Astrocyte (in vitro differentiated cells and primary cell): Measurements from ENCODE around the gene ARHGAP21. TPM values are rescaled to one million over a fixed set of nuclear protein-coding genes. Genes with fewer than 3 reads are reported as not detected.

ENCODE experiments used
- DNase-seq: peaks from one replicate; pipeline ENCODE4 v3.0.0-alpha.2; 2010; ENCODE audit warnings: low read depth
- FAIRE-seq: peaks from 2 replicates; lab custom pipeline; 2011; peaks lifted over from hg19 to GRCh38; lab: Jason Lieb, UNC
- H2AFZ ChIP-seq: 2 replicates; pipeline ENCODE4 v1.6.0; 2012; ENCODE audit warnings: low read depth, low read length, inconsistent platforms
- H3K27ac ChIP-seq: 2 replicates; pipeline ENCODE4 v1.5.1; 2011; ENCODE audit warnings: low read depth, low read length, inconsistent platforms
- H3K27me3 ChIP-seq: 2 replicates; pipeline ENCODE4 v1.6.0; 2011; ENCODE audit warnings: low read length, inconsistent platforms; ENCODE audit not compliant: insufficient read depth
- H3K36me3 ChIP-seq: 2 replicates; pipeline ENCODE4 v1.5.1; 2011; ENCODE audit warnings: low read length, inconsistent platforms; ENCODE audit not compliant: insufficient read depth
- H3K4me1 ChIP-seq: 2 replicates; pipeline ENCODE4 v1.5.1; 2011; ENCODE audit warnings: low read length, inconsistent platforms; ENCODE audit not compliant: insufficient read depth
- H3K4me2 ChIP-seq: 2 replicates; pipeline ENCODE4 v1.6.0; 2012; ENCODE audit warnings: low read length, inconsistent platforms
- H3K4me3 ChIP-seq: 2 replicates; pipeline ENCODE4 v1.5.1; 2011; ENCODE audit warnings: low read depth, mild to moderate bottlenecking, low read length, inconsistent platforms; ENCODE audit not compliant: insufficient read depth
- H3K79me2 ChIP-seq: 2 replicates; pipeline ENCODE4 v1.6.0; 2012; ENCODE audit warnings: mild to moderate bottlenecking, low read length, inconsistent platforms; ENCODE audit not compliant: insufficient read depth
- H3K9ac ChIP-seq: 2 replicates; pipeline ENCODE4 v1.6.0; 2012; ENCODE audit warnings: mild to moderate bottlenecking, low read length, inconsistent platforms
- H3K9me3 ChIP-seq: 2 replicates; pipeline ENCODE4 v1.5.1; 2012; ENCODE audit warnings: low read depth, mild to moderate bottlenecking, low read length, inconsistent platforms; ENCODE audit not compliant: insufficient read depth
- H4K20me1 ChIP-seq: 2 replicates; pipeline ENCODE4 v1.6.0; 2012; ENCODE audit warnings: low read length, inconsistent platforms; ENCODE audit not compliant: insufficient read depth
- H3K27ac Mint-ChIP-seq: one replicate; pipeline ENCODE4 v1.8.0; 2021; ENCODE audit warnings: mild to moderate bottlenecking, mixed read lengths; ENCODE audit not compliant: unreplicated experiment
- H3K27me3 Mint-ChIP-seq: one replicate; pipeline ENCODE4 v1.8.0; 2021; ENCODE audit warnings: low read depth, mixed read lengths; ENCODE audit not compliant: unreplicated experiment
- H3K36me3 Mint-ChIP-seq: one replicate; pipeline ENCODE4 v1.8.0; 2021; ENCODE audit warnings: low read depth, mixed read lengths; ENCODE audit not compliant: unreplicated experiment
- H3K4me1 Mint-ChIP-seq: one replicate; pipeline ENCODE4 v1.8.0; 2021; ENCODE audit warnings: low read depth, mixed read lengths; ENCODE audit not compliant: unreplicated experiment
- H3K4me3 Mint-ChIP-seq: one replicate; pipeline ENCODE4 v1.8.0; 2021; ENCODE audit warnings: mild to moderate bottlenecking, moderate library complexity, mixed read lengths; ENCODE audit not compliant: unreplicated experiment
- H3K9me3 Mint-ChIP-seq: one replicate; pipeline ENCODE4 v1.8.0; 2021; ENCODE audit warnings: mild to moderate bottlenecking, mixed read lengths; ENCODE audit not compliant: unreplicated experiment
- CTCF ChIP-seq: IDR thresholded peaks from 2 replicates; pipeline ENCODE4 v1.5.1; 2011; ENCODE audit warnings: low read depth, mild to moderate bottlenecking, inconsistent platforms, low read length, moderate library complexity; ENCODE audit not compliant: insufficient read depth
- EZH2 ChIP-seq: IDR thresholded peaks from 2 replicates; pipeline ENCODE4 v1.6.1; 2012; ENCODE audit warnings: mild to moderate bottlenecking, low read length, inconsistent platforms; ENCODE audit not compliant: insufficient read depth
- total RNA-seq: library from RNA; stranded (reverse); gene quantifications from 2 replicates; pipeline ENCODE4 v1.2.1, GENCODE V29; 2021

The ARHGAP21 gene
- total RNA-seq, 1 donor from 2014 or later: 107 TPM

GRCh38 chr10:24721229-24722106 is 2.2 kb downstream of the ARHGAP21 start:
- peaks cover 61% of the 10 kb centered on the region for H3K79me2 ChIP-seq
- no peak overlapping the region for H3K4me3 Mint-ChIP-seq

GRCh38 chr10:24720096-24720495 is 3.6 kb downstream of the ARHGAP21 start:
- no peaks in the 10 kb centered on the region for H3K27me3 Mint-ChIP-seq
- Histone ChIP-seq H3K4me1 (peaks cover 40% of the 10 kb centered on the region), H2AFZ (no peak overlapping the region), H4K20me1 (peaks cover 68% of the 10 kb centered on the region), H3K4me2 (peak overlapping the region; percentile 99), H3K9ac (peak overlapping the region; percentile 94), H3K27ac (no peak overlapping the region), H3K27me3 (no peaks in the 10 kb centered on the region), H3K4me3 (peak overlapping the region; percentile 67), H3K9me3 (no peaks in the 10 kb centered on the region), H3K79me2 (peaks cover 75% of the 10 kb centered on the region), H3K36me3 (no peaks in the 10 kb centered on the region)
- H3K27ac Mint-ChIP-seq: no peak overlapping the region
- H3K4me3 Mint-ChIP-seq: no peak overlapping the region
- TF ChIP-seq EZH2: no peak
- H3K4me1 Mint-ChIP-seq: no peaks in the 10 kb centered on the region
- peaks cover 11% of the 10 kb centered on the region for H3K36me3 Mint-ChIP-seq
- H3K9me3 Mint-ChIP-seq: no peaks in the 10 kb centered on the region
- DNase-seq (no peak), FAIRE-seq (no peak)

More at GRCh38 chr10:24721229-24722106, 2.2 kb downstream of the ARHGAP21 start:
- Mint-ChIP-seq H3K27me3 (no peaks in the 10 kb centered on the region), H3K9me3 (no peaks in the 10 kb centered on the region), H3K4me1 (no peaks in the 10 kb centered on the region), H3K27ac (peak overlapping the region; percentile 86), H3K36me3 (peaks cover 11% of the 10 kb centered on the region)
- peak overlapping the region; percentile 94 for H3K9ac ChIP-seq
- no peaks in the 10 kb centered on the region for H3K9me3 ChIP-seq
- peaks cover 60% of the 10 kb centered on the region for H4K20me1 ChIP-seq
- H3K4me1 ChIP-seq: peaks cover 40% of the 10 kb centered on the region
- H2AFZ ChIP-seq: peak overlapping the region; percentile 3
- no peaks in the 10 kb centered on the region for H3K27me3 ChIP-seq
- no peak for FAIRE-seq
- H3K4me2 ChIP-seq: peak overlapping the region; percentile 99
- H3K27ac ChIP-seq: peak overlapping the region; percentile 90
- TF ChIP-seq EZH2 (no peak), CTCF (no peak)
- peak overlapping the region; percentile 67 for H3K4me3 ChIP-seq
- no peak for DNase-seq
- no peaks in the 10 kb centered on the region for H3K36me3 ChIP-seq

- H3K36me3 ChIP-seq: no peaks in the 10 kb centered on the region
- H3K27ac ChIP-seq: peak overlapping the region; percentile 58
- peaks cover 93% of the 10 kb centered on the region for H3K79me2 ChIP-seq
- Mint-ChIP-seq H3K36me3 (peaks cover 11% of the 10 kb centered on the region), H3K4me1 (no peaks in the 10 kb centered on the region), H3K27me3 (no peaks in the 10 kb centered on the region), H3K4me3 (no peak overlapping the region), H3K27ac (no peak overlapping the region), H3K9me3 (no peaks in the 10 kb centered on the region)
- peak; percentile 23 for FAIRE-seq
- peak overlapping the region; percentile 67 for H3K4me3 ChIP-seq
- H3K9ac ChIP-seq: peak overlapping the region; percentile 94
- DNase-seq: peak; percentile 77
- peaks cover 80% of the 10 kb centered on the region for H4K20me1 ChIP-seq
- no peak for TF ChIP-seq EZH2
- TF ChIP-seq CTCF: no peak
- H3K4me1 ChIP-seq: peaks cover 40% of the 10 kb centered on the region
- peak overlapping the region; percentile 99 for H3K4me2 ChIP-seq
- no peaks in the 10 kb centered on the region for H3K27me3 ChIP-seq
- H2AFZ ChIP-seq: no peak overlapping the region
- H3K9me3 ChIP-seq: no peaks in the 10 kb centered on the region
Observed at GRCh38 chr10:24718031-24718855, 5.4 kb downstream of the ARHGAP21 start.
